WTC11 (cell line): ENCODE data around the gene TMEM141.

Experiments
- CTCF ChIP-seq: fragments of 200-600 bp; IDR thresholded peaks from 2 replicates; pipeline ENCODE4 v1.8.0; 2022; ENCODE audit warnings: antibody characterized with exemption
- SP1 ChIP-seq: sonication (generic); formaldehyde crosslinking; conservative IDR thresholded peaks from 2 replicates; pipeline ENCODE4 v1.8.1; 2022; ENCODE audit warnings: missing genetic modification reagents
- TF ChIP-seq, protein P1 (sequence below): sonication (generic); formaldehyde crosslinking; IDR thresholded peaks from 2 replicates; pipeline ENCODE4 v1.8.1; 2023; ENCODE audit warnings: mild to moderate bottlenecking, moderate library complexity, missing genetic modification reagents

GRCh38 chr9:136744773-136745172, 46.4 kb upstream of the TMEM141 start:
- no peak for TF ChIP-seq SP1 (CRISPR knock-in tag)
- TF ChIP-seq CTCF, result no peak
- TF ChIP-seq, protein P1, sequence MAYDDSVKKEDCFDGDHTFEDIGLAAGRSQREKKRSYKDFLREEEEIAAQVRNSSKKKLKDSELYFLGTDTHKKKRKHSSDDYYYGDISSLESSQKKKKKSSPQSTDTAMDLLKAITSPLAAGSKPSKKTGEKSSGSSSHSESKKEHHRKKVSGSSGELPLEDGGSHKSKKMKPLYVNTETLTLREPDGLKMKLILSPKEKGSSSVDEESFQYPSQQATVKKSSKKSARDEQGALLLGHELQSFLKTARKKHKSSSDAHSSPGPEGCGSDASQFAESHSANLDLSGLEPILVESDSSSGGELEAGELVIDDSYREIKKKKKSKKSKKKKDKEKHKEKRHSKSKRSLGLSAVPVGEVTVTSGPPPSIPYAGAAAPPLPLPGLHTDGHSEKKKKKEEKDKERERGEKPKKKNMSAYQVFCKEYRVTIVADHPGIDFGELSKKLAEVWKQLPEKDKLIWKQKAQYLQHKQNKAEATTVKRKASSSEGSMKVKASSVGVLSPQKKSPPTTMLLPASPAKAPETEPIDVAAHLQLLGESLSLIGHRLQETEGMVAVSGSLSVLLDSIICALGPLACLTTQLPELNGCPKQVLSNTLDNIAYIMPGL (CRISPR knock-in tag), result no peak
